SKM-1 treated with dmso at 0.1 percent for 144 hours (cell line): Measurements from ENCODE around the gene NKAIN2.

ENCODE experiments used
- DNase-seq: peaks from one replicate; lab custom pipeline; 2025; ENCODE audit not compliant: unreplicated experiment; lab: John Stamatoyannopoulos, UW

Gene NKAIN2

GRCh38 chr6:124738482-124738881 lies 934.8 kb downstream of the NKAIN2 start:
- no peak for DNase-seq

GRCh38 chr6:124741341-124741740 lies 937.7 kb downstream of the NKAIN2 start:
- no peak for DNase-seq

GRCh38 chr6:124742971-124743370 lies 939.3 kb downstream of the NKAIN2 start:
- no peak for DNase-seq

DNA sequence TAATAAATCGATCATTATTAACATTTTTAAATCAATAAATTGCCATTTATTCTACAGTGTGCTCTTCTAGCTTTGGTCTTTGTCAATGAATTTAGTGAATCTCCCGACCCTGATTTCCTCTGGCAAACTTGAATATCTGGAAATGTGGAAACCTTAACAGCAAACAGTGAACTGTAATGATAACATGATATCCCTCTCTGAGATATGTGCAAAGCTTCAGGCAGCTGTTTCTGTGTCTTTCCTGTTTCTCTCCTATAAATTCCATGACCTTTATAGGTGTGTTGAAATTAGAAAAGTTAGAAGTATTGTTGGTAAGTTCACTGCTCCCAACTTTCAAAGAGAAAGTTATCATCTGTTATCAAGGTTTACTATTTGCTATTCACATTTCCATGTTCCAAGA lies 939.8 kb downstream of the NKAIN2 start:
- no peak for DNase-seq

GRCh38 chr6:124747349-124747748 lies 943.7 kb downstream of the NKAIN2 start:
- no peak for DNase-seq

- DNase-seq, result no peak
Observed at GRCh38 chr6:124748778-124749177, 945.1 kb downstream of the NKAIN2 start.

GRCh38 chr6:124753001-124753400 lies 949.3 kb downstream of the NKAIN2 start:
- DNase-seq, result no peak

DNA sequence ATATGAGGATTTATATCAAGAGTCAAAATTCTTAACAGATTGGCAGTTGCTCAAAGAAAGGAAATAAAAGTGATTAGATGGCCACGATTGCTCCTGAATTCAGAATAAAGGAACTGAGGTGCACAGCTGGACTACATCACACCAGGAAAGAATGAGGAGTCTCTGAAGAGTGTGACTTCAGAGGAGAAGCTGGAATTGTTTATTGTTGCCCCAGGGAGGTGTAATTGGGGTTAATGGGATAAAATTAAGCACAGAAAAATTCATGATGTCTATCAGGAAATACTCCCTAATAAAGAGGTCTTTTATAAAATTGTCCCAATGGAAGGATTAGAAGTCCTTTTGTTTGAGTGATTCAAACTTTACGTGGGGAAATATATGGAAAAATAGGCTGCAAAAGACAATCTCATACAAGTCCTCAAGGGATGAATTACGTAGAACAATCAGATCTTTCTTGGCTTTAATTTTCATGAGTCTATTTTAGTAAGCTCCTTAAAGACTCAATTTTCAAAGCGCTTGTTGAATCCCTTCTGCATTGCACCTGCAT lies 950.0 kb downstream of the NKAIN2 start:
- no peak for DNase-seq

GRCh38 chr6:124755321-124755720 lies 951.7 kb downstream of the NKAIN2 start:
- no peak for DNase-seq

DNA sequence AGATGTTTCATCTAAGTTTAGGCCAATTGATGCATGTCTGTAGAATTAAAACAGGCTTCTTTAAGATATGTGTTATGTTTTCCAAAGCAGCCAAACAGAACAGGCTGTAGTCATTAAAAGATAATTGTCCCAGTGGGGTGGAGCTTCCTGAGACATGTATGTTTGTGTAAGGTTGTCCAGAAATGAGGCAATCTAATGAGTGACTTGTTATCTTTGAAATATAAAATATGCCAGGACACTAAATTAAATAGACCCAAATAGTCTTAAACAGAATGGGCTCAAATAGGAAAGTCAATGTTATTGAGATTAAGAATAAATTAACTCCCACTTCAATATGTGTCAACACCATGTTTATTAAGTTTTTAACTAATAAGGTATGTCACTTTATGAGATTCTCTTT lies 953.9 kb downstream of the NKAIN2 start:
- DNase-seq, result no peak

DNA sequence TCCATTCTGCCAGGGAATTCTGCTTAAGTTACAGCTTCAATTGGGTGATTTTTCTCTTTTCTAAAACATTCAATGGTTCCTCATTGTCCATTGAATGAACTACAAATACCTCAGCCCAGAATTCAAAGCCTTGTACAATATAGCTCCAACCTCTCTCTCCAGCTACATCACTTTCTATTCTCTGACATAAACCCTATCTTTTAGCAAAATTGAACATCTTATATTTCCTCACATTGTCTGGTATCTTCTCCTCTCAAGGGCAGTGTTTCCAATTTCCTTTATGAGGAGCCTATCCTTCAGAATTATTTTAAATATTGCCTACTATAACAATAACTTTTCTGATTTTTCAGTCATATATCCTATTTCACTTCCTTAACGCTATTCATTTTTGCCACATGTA lies 955.0 kb downstream of the NKAIN2 start:
- DNase-seq, result no peak

DNA sequence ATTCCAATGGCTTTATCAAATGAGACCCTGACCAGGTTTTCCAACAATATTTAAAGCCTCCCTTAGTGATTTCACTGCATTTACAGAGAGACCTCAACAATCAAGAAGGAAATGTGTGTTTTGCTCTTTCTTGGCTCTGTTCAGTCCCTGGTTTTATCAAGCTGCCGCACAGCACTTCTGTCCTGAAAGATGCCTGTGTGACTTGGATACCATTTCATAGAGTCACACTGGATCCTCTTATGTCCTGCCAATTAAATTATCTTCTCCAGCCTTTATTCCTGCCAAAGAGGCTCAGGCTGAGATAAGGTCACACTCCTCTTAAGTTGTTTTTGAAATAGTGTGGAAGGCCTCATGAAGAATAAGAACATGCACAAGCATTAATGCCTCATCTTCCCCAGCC lies 961.6 kb downstream of the NKAIN2 start:
- DNase-seq, result no peak

DNA sequence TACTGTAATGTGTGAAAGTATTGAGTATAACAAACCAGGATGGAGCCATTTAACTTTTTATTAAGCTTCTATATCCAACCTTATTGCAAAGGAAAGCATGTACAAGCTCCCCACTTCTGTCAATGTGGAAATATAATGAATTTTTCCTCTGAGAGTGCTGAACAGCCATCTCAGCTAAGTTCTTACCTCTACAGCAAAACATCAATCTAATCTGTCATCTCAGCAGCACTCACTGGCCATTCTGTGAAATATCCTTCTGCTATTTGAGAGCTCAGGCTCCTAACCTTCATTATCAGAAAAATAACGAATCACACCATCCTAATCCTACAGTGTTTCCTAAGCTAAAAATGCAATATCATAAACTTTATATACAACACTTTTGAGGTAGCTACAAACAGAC lies 964.6 kb downstream of the NKAIN2 start:
- DNase-seq, result no peak

- DNase-seq, result no peak
Observed at GRCh38 chr6:124769811-124770544, 966.3 kb downstream of the NKAIN2 start.

GRCh38 chr6:124770784-124771183 lies 967.1 kb downstream of the NKAIN2 start:
- DNase-seq, result no peak

GRCh38 chr6:124772733-124773319 lies 969.2 kb downstream of the NKAIN2 start:
- DNase-seq, result no peak

DNA sequence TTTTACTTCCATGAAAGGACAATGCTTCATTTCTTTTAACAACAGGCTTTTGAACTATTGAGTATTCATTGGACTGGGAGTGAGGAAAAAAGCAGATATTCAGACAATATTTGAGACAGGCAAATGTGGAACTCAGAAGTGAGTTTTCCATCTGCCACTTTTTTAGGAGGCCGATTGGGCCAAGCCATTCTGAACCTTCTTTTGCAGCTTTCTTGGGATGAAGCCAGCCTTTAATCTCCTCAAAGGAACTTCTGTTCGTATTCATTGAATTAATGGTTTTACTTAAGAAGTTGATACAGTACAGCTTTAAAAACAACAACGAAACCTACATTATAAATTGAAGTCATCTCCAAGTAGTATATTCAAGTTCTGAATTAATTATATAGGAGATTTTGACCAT lies 971.5 kb downstream of the NKAIN2 start:
- no peak for DNase-seq

GRCh38 chr6:124777863-124778262 lies 974.2 kb downstream of the NKAIN2 start:
- DNase-seq, result no peak

DNA sequence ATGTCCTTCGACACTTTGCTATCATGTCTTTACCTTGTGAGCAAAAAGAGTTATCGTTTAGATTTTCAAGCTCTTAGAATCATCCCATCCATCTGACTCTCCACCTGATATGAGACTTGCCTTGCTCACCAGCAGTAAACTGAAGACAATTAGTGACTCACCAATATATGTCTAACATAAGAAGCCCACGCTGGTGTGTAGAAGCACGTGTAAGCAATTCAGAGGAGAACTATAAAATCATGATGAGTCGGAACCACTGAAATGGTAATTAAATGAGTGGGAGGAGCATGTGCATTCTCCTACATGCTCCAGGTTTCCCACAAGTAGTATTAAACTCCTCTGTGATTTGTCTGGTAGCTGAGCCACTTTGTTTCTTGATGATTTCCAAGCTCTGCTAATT lies 977.0 kb downstream of the NKAIN2 start:
- no peak for DNase-seq

- DNase-seq, result no peak
Observed at GRCh38 chr6:124783344-124783743, 979.7 kb downstream of the NKAIN2 start.

GRCh38 chr6:124791156-124791555 lies 987.5 kb downstream of the NKAIN2 start:
- no peak for DNase-seq

GRCh38 chr6:124792386-124792785 lies 988.7 kb downstream of the NKAIN2 start:
- DNase-seq, result no peak

DNA sequence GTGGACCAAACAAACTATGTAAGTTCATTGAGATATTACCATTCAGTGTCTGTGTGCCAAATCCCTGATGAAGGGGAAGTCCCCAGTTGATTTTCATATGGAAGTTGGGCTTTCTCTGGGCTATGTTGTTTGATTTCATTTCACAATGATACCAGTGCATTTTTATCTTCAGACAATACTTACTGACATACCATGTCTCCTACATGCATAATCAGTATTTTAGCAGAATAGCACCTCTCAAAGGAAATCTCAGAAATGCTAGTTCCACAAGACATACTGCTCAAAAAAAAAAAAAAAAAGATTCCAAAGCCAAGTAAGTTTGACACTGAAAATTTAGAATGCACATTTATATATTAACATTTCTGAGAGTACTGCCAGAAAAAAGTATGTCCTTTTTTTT lies 989.7 kb downstream of the NKAIN2 start:
- DNase-seq, result no peak
